GM06990 (cell line): ENCODE data around the gene CBX5.
A peak's percentile ranks its signal among the peaks of the same experiment; 100 is the strongest.

ENCODE experiments used
- DNase-seq: peaks from one replicate; pipeline ENCODE4 v3.0.0-alpha.2; 2011; ENCODE audit not compliant: insufficient read length; ENCODE audit errors: extremely low read depth
- H3K27me3 ChIP-seq: replicated peaks from 2 replicates; pipeline ENCODE4 v1.6.0; 2011; ENCODE audit warnings: low read length; ENCODE audit not compliant: control insufficient read depth, insufficient read depth
- H3K36me3 ChIP-seq: 2 replicates; pipeline ENCODE4 v1.5.1; 2011; ENCODE audit warnings: low read length; ENCODE audit not compliant: control insufficient read depth, insufficient read depth
- H3K4me3 ChIP-seq: replicated peaks from 2 replicates; pipeline ENCODE4 v1.5.1; 2011; ENCODE audit warnings: low read depth, mild to moderate bottlenecking, control low read depth, low read length
- TF ChIP-seq, protein P1 (sequence below): IDR thresholded peaks from 2 replicates; pipeline ENCODE4 v1.5.1; 2011; ENCODE audit warnings: low read length, control low read depth, mild to moderate bottlenecking, inconsistent platforms; ENCODE audit not compliant: insufficient read depth, poor library complexity, severe bottlenecking

Gene CBX5

DNA sequence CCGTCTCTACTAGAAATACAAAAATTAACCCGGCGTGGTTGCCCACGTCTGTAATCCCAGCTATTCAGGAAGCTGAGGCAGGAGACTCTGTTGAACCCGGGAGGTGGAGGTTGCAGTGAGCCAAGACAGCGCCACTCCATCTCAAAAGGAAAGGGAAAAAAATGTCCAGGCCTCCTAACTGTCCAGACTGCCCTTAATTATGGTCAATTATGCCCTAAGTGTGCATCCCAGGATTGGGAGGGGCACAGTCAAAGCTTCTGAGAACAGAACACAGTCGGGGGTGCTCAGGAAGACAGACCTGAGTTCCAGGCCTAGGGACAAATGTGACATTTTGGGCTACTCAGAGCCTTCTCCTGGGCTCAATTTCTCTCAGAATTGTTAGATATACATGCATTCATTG, 59.4 kb downstream of the CBX5 start:
- TF ChIP-seq, protein P1, sequence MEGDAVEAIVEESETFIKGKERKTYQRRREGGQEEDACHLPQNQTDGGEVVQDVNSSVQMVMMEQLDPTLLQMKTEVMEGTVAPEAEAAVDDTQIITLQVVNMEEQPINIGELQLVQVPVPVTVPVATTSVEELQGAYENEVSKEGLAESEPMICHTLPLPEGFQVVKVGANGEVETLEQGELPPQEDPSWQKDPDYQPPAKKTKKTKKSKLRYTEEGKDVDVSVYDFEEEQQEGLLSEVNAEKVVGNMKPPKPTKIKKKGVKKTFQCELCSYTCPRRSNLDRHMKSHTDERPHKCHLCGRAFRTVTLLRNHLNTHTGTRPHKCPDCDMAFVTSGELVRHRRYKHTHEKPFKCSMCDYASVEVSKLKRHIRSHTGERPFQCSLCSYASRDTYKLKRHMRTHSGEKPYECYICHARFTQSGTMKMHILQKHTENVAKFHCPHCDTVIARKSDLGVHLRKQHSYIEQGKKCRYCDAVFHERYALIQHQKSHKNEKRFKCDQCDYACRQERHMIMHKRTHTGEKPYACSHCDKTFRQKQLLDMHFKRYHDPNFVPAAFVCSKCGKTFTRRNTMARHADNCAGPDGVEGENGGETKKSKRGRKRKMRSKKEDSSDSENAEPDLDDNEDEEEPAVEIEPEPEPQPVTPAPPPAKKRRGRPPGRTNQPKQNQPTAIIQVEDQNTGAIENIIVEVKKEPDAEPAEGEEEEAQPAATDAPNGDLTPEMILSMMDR = no peak
- H3K4me3 ChIP-seq = no peak overlapping the region

DNA sequence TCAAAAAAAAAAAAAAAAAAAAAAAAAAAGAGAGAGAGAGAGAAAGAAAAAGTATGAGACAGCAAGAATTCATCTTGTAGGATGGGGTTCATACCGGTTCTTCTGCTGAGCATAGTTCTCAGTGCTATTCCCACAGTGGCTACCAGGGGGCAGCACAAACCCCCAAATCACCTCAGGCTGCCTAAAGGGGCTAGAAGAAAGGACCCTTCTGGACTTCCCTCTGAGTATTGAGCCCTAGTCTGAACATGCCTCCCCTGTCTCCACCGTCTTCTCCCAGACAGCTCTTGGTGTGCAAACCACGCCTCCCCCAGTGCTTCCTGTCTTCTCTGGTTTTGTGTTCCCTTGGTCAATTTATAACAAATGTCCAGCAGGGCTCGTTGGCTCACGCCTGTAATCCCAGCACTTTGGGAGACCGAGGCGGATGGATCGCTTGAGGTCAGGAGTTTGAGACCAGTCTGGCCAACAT, 59.8 kb downstream of the CBX5 start:
- Histone ChIP-seq H3K4me3 (no peak overlapping the region), H3K36me3 (no peaks in the 10 kb centered on the region), H3K27me3 (no peaks in the 10 kb centered on the region)
- peak; percentile 41 for DNase-seq
- TF ChIP-seq, protein P1 = peak; percentile 90

More for the DNA sequence above, 59.4 kb downstream of the CBX5 start:
- H3K27me3 ChIP-seq = no peaks in the 10 kb centered on the region
- DNase-seq = no peak
- H3K36me3 ChIP-seq = no peaks in the 10 kb centered on the region

DNA sequence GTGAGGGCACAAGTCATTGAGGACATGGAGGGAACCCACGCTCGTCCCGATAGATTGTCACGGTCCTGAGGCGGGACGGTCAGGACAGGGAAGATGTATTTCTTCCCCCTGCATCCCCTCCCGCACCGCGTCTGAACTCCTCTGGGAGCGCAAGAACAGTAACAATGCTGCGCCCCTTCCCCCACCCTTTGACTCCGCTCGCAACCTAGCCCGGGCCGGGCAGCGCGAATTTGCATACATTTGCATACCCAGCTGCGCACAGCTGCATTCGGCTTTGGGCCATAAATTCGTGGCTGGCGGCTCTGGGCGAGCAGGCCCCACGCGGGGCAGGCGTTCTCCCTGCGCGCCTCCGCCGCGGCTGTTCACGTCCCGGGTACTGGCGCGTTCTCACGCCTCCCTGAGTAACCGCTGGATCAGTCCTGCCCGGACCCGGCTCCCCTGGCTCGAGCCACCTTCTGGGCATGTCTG, 62.1 kb downstream of the CBX5 start:
- peak overlapping the region; percentile 31 for H3K4me3 ChIP-seq
- peak; percentile 83 for DNase-seq
- no peaks in the 10 kb centered on the region for H3K27me3 ChIP-seq
- TF ChIP-seq, protein P1 = no peak
- no peaks in the 10 kb centered on the region for H3K36me3 ChIP-seq

DNA sequence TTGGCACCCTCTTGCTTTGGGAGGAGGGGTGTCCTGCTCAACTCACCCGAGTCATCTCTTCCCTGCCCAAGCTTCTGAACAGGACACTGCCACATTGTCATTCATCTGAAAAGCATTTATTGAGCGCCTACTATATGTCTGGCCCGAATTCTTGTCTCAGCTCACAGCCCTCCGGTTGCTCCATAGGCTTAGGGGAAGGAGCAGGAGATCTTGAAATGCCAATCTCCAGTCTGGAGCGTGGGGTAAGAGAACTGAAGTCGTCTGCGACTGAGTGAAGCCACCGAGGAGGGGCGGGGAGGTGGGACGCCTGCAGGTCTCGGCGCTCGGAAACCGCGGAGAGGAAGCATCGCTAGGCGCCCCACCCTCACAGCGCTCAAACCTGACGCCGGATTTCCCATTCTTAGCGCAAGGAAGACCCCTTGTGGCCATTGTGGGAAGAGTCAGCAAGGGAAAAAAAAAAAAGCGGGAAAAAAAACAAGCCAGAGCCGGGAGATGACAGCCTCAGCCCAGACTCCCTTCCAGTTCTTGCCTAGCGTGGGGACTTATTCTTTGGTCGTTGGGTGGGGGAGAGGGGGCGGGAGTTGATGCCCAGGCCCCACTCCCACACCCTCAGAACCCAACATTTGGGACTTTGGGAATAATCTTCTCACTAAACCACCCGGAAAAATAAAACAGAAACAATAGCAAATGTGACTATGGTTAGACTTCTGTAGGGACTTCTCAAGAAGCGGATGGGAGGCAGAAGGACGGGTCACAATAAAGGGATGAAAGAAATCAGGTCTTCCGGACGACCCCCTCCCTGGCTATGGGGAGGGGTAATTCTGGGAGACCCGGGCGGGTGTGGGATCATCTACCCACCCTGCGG, 62.9 kb downstream of the CBX5 start:
- H3K36me3 ChIP-seq = no peaks in the 10 kb centered on the region
- H3K4me3 ChIP-seq = peak overlapping the region; percentile 35
- TF ChIP-seq, protein P1 = peak; percentile 74
- peak; percentile 85 for DNase-seq
- H3K27me3 ChIP-seq = no peaks in the 10 kb centered on the region; the same call in 1 of the 2 replicates

DNA sequence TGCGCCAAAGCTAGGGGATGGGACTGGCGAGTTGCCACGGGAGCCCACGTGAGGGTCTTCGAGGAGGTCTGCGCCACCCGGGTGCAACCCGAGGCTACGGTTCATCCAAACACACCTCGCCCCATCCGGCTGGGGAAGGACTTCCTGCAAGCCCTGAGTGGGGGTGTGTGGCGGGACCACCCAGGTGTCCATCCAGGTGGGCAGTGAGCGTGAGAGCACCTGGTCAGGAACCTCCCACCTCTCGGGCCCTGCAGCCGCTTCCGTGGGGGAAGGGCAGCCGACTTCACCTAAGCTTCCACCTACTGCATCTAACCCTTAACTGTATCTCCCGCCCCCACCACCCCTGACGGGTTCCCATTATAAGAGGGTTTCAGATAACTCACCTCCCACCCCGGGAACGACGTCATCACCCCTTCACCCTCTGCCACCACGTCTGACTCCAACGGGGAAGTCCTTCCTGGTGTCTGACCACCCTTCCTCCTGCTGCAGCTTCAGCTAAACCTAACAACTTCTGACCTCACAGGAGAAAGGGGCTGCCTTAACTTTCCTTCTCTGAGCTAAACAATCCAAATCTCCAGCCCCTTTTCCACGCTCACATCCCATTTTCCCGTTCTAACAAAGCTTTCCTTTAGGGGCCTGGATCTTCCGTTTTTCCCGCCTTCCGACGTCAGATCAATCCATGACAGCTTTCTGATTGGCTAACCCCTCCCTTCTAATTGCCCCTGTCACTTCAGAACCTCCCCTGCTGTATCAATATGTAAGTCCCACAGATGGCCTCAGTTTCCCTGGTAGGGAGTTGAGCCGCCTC, 63.7 kb downstream of the CBX5 start:
- no peaks in the 10 kb centered on the region for H3K36me3 ChIP-seq
- TF ChIP-seq, protein P1 = no peak
- DNase-seq = peak; percentile 67
- peaks cover 2% of the 10 kb centered on the region; the same call in 1 of the 2 replicates for H3K27me3 ChIP-seq
- H3K4me3 ChIP-seq = peak overlapping the region; percentile 35
